ENCODE results near the gene MRPL50.

The MRPL50 gene

GRCh38 chr9:101365181-101365580 lies 33.2 kb downstream of the MRPL50 start:
- H3K36me3 ChIP-seq (ENCODE audit: insufficient read depth, insufficient read length, low read length) = no peaks in the 10 kb centered on the region
- no peaks in the 10 kb centered on the region for H3K27me3 ChIP-seq (ENCODE audit: insufficient read depth, insufficient read length)
- no peak overlapping the region for H3K9ac ChIP-seq (ENCODE audit: insufficient read length, low read depth)
- H3K4me3 ChIP-seq (ENCODE audit: insufficient read length, low read depth) = no peak overlapping the region
- no peaks in the 10 kb centered on the region for H3K9me3 ChIP-seq (ENCODE audit: insufficient read depth, low read length)
- no peaks in the 10 kb centered on the region for H3K4me1 ChIP-seq (ENCODE audit: insufficient read depth, insufficient read length)
- no peak for TF ChIP-seq YY1 (IDR thresholded peaks at IDR 0.05; ENCODE audit: insufficient read depth, insufficient read length)
- TF ChIP-seq SUZ12 (IDR thresholded peaks at IDR 0.05; ENCODE audit: extremely low read depth, insufficient read depth, insufficient read length) = no peak
- no peak for TF ChIP-seq ZNF274 (IDR thresholded peaks at IDR 0.05; ENCODE audit: low read depth, low read length)
- no peak for DNase-seq (ENCODE audit: low read depth, low spot score)

GRCh38 chr9:101362450-101362849 lies 36.0 kb downstream of the MRPL50 start:
- Histone ChIP-seq H3K27me3 (ENCODE audit: insufficient read depth, insufficient read length) (no peaks in the 10 kb centered on the region), H3K36me3 (ENCODE audit: insufficient read depth, insufficient read length, low read length) (no peaks in the 10 kb centered on the region), H3K9ac (ENCODE audit: insufficient read length, low read depth) (no peak overlapping the region), H3K9me3 (ENCODE audit: insufficient read depth, low read length) (no peaks in the 10 kb centered on the region), H3K4me1 (ENCODE audit: insufficient read depth, insufficient read length) (no peaks in the 10 kb centered on the region), H3K4me3 (ENCODE audit: insufficient read length, low read depth) (no peak overlapping the region)
- DNase-seq (ENCODE audit: low read depth, low spot score) = no peak
- TF ChIP-seq SUZ12 (IDR thresholded peaks at IDR 0.05; ENCODE audit: extremely low read depth, insufficient read depth, insufficient read length) (no peak), YY1 (IDR thresholded peaks at IDR 0.05; ENCODE audit: insufficient read depth, insufficient read length) (no peak), ZNF274 (IDR thresholded peaks at IDR 0.05; ENCODE audit: low read depth, low read length) (no peak)

- no peak for DNase-seq (ENCODE audit: low read depth, low spot score)
- Histone ChIP-seq H3K4me3 (ENCODE audit: insufficient read length, low read depth) (no peak overlapping the region), H3K9me3 (ENCODE audit: insufficient read depth, low read length) (no peaks in the 10 kb centered on the region), H3K36me3 (ENCODE audit: insufficient read depth, insufficient read length, low read length) (no peaks in the 10 kb centered on the region), H3K4me1 (ENCODE audit: insufficient read depth, insufficient read length) (no peaks in the 10 kb centered on the region), H3K27me3 (ENCODE audit: insufficient read depth, insufficient read length) (no peaks in the 10 kb centered on the region), H3K9ac (ENCODE audit: insufficient read length, low read depth) (no peak overlapping the region)
- TF ChIP-seq ZNF274 (IDR thresholded peaks at IDR 0.05; ENCODE audit: low read depth, low read length) (no peak), YY1 (IDR thresholded peaks at IDR 0.05; ENCODE audit: insufficient read depth, insufficient read length) (no peak), SUZ12 (IDR thresholded peaks at IDR 0.05; ENCODE audit: extremely low read depth, insufficient read depth, insufficient read length) (no peak)
Observed at GRCh38 chr9:101360647-101361046, 37.8 kb downstream of the MRPL50 start.

- H3K36me3 ChIP-seq (ENCODE audit: insufficient read depth, insufficient read length, low read length) = no peaks in the 10 kb centered on the region
- H3K9me3 ChIP-seq (ENCODE audit: insufficient read depth, low read length) = no peaks in the 10 kb centered on the region
- no peak overlapping the region for H3K4me3 ChIP-seq (ENCODE audit: insufficient read length, low read depth)
- TF ChIP-seq YY1 (IDR thresholded peaks at IDR 0.05; ENCODE audit: insufficient read depth, insufficient read length) (no peak), ZNF274 (IDR thresholded peaks at IDR 0.05; ENCODE audit: low read depth, low read length) (no peak), SUZ12 (IDR thresholded peaks at IDR 0.05; ENCODE audit: extremely low read depth, insufficient read depth, insufficient read length) (no peak)
- H3K4me1 ChIP-seq (ENCODE audit: insufficient read depth, insufficient read length) = no peaks in the 10 kb centered on the region
- no peak overlapping the region for H3K9ac ChIP-seq (ENCODE audit: insufficient read length, low read depth)
- DNase-seq (ENCODE audit: low read depth, low spot score) = no peak
- H3K27me3 ChIP-seq (ENCODE audit: insufficient read depth, insufficient read length) = no peaks in the 10 kb centered on the region
Observed at GRCh38 chr9:101359679-101360078, 38.7 kb downstream of the MRPL50 start.

- DNase-seq (ENCODE audit: low read depth, low spot score) = no peak
- TF ChIP-seq YY1 (IDR thresholded peaks at IDR 0.05; ENCODE audit: insufficient read depth, insufficient read length) (no peak), ZNF274 (IDR thresholded peaks at IDR 0.05; ENCODE audit: low read depth, low read length) (no peak), SUZ12 (IDR thresholded peaks at IDR 0.05; ENCODE audit: extremely low read depth, insufficient read depth, insufficient read length) (no peak)
- H3K36me3 ChIP-seq (ENCODE audit: insufficient read depth, insufficient read length, low read length) = no peaks in the 10 kb centered on the region
- no peak overlapping the region for H3K9ac ChIP-seq (ENCODE audit: insufficient read length, low read depth)
- H3K4me3 ChIP-seq (ENCODE audit: insufficient read length, low read depth) = no peak overlapping the region
- H3K4me1 ChIP-seq (ENCODE audit: insufficient read depth, insufficient read length) = no peaks in the 10 kb centered on the region
- no peaks in the 10 kb centered on the region for H3K9me3 ChIP-seq (ENCODE audit: insufficient read depth, low read length)
- no peaks in the 10 kb centered on the region for H3K27me3 ChIP-seq (ENCODE audit: insufficient read depth, insufficient read length)
Observed at GRCh38 chr9:101356619-101357018, 41.8 kb downstream of the MRPL50 start.

- Histone ChIP-seq H3K9me3 (ENCODE audit: insufficient read depth, low read length) (no peaks in the 10 kb centered on the region), H3K36me3 (ENCODE audit: insufficient read depth, insufficient read length, low read length) (no peaks in the 10 kb centered on the region), H3K4me3 (ENCODE audit: insufficient read length, low read depth) (no peak overlapping the region), H3K9ac (ENCODE audit: insufficient read length, low read depth) (no peak overlapping the region), H3K4me1 (ENCODE audit: insufficient read depth, insufficient read length) (no peaks in the 10 kb centered on the region), H3K27me3 (ENCODE audit: insufficient read depth, insufficient read length) (no peaks in the 10 kb centered on the region)
- DNase-seq (ENCODE audit: low read depth, low spot score) = no peak
- TF ChIP-seq ZNF274 (IDR thresholded peaks at IDR 0.05; ENCODE audit: low read depth, low read length) = no peak
- no peak for TF ChIP-seq SUZ12 (IDR thresholded peaks at IDR 0.05; ENCODE audit: extremely low read depth, insufficient read depth, insufficient read length)
- no peak for TF ChIP-seq YY1 (IDR thresholded peaks at IDR 0.05; ENCODE audit: insufficient read depth, insufficient read length)
Observed at GRCh38 chr9:101354765-101355708, 43.4 kb downstream of the MRPL50 start.

GRCh38 chr9:101354143-101354764 lies 44.2 kb downstream of the MRPL50 start:
- TF ChIP-seq SUZ12 (IDR thresholded peaks at IDR 0.05; ENCODE audit: extremely low read depth, insufficient read depth, insufficient read length) (no peak), YY1 (IDR thresholded peaks at IDR 0.05; ENCODE audit: insufficient read depth, insufficient read length) (no peak), ZNF274 (IDR thresholded peaks at IDR 0.05; ENCODE audit: low read depth, low read length) (no peak)

More at GRCh38 chr9:101354143-101354764, 44.2 kb downstream of the MRPL50 start:
- Histone ChIP-seq H3K36me3 (ENCODE audit: insufficient read depth, insufficient read length, low read length) (no peaks in the 10 kb centered on the region), H3K27me3 (ENCODE audit: insufficient read depth, insufficient read length) (no peaks in the 10 kb centered on the region), H3K4me3 (ENCODE audit: insufficient read length, low read depth) (no peak overlapping the region), H3K9me3 (ENCODE audit: insufficient read depth, low read length) (no peaks in the 10 kb centered on the region), H3K4me1 (ENCODE audit: insufficient read depth, insufficient read length) (no peaks in the 10 kb centered on the region), H3K9ac (ENCODE audit: insufficient read length, low read depth) (no peak overlapping the region)
- DNase-seq (ENCODE audit: low read depth, low spot score) = no peak
